D721Med (cell line): ENCODE measurements around the gene ENO2.
"Not testable (repeated sequence)": the region's sequence is repeated elsewhere in the genome, so short reads cannot be mapped to it uniquely, and the experiment has no call there.

ENCODE experiments used
- DNase-seq: peaks from one replicate; pipeline ENCODE4 v3.0.0; 2011; ENCODE audit warnings: low spot score; ENCODE audit not compliant: insufficient read length
- FAIRE-seq: peaks from 2 replicates; lab custom pipeline; 2011; peaks lifted over from hg19 to GRCh38; lab: Jason Lieb, UNC
- CTCF ChIP-seq: IDR thresholded peaks from 2 replicates; pipeline ENCODE4 v1.5.1; 2012; ENCODE audit warnings: mild to moderate bottlenecking, control low read depth; ENCODE audit not compliant: insufficient read depth; ENCODE audit errors: missing control alignments

ENO2 gene

GRCh38 chr12:6869049-6870021 is 45.0 kb upstream of the ENO2 start:
- TF ChIP-seq CTCF = peak; percentile 73
- FAIRE-seq (no peak), DNase-seq (peak; percentile 79)

- DNase-seq, FAIRE-seq: not testable (repeated sequence)
Measured at GRCh38 chr12:6870304-6870703, 44.1 kb upstream of the ENO2 start.

GRCh38 chr12:6871052-6871957 is 43.1 kb upstream of the ENO2 start:
- FAIRE-seq (no peak), DNase-seq (no peak)
- TF ChIP-seq CTCF = no peak

- DNase-seq (peak; percentile 65), FAIRE-seq (no peak)
- TF ChIP-seq CTCF = peak; percentile 82
Measured at GRCh38 chr12:6872073-6873048, 42.0 kb upstream of the ENO2 start.

GRCh38 chr12:6873094-6874014 is 41.0 kb upstream of the ENO2 start, which contains the start of gene SPSB2:
Gene SPSB2, minus strand, starts transcription at chr12:6873303. Its CDS starts 402 bp downstream, at chr12:6872901.
- no peak for TF ChIP-seq CTCF
- FAIRE-seq (no peak), DNase-seq (peak; percentile 91)

GRCh38 chr12:6874015-6874368 is 40.4 kb upstream of the ENO2 start:
- not testable (repeated sequence) for DNase-seq, FAIRE-seq

- DNase-seq, FAIRE-seq: not testable (repeated sequence)
Measured at GRCh38 chr12:6879824-6880223, 34.6 kb upstream of the ENO2 start.
